ENCODE results near the gene ANGPTL8.

Gene ANGPTL8, protein sequence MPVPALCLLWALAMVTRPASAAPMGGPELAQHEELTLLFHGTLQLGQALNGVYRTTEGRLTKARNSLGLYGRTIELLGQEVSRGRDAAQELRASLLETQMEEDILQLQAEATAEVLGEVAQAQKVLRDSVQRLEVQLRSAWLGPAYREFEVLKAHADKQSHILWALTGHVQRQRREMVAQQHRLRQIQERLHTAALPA

DNA sequence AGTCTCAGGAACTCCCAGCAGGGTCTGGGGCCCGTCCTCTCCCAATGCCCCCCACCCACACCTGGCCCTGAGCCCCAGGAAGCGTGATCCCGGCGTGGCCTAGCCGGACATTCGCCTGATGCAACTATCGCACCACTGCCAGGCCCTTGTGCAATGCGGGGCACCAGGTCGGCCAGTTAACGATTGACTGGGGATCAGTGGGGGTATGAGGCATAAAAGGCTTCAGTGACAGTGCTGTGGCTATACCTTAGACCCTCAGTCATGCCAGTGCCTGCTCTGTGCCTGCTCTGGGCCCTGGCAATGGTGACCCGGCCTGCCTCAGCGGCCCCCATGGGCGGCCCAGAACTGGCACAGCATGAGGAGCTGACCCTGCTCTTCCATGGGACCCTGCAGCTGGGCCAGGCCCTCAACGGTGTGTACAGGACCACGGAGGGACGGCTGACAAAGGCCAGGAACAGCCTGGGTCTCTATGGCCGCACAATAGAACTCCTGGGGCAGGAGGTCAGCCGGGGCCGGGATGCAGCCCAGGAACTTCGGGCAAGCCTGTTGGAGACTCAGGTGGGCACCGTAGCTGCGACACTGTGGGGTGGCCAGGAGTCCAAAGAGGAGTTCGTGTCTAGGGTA, at the start of gene ANGPTL8:
ANGPTL8 (plus strand) TSS at position 243 of the 624 bp plus-strand sequence; CDS start at position 262, 19 bp downstream.
- ChIA-PET POLR2A (no interaction called here), CTCF (interaction anchor here (1.2 kb wide), 1 partner anchor 16 kb away, joined by 3 read pairs; no protein-coding TSS in a partner anchor)
- TF ChIP-seq, protein P1, sequence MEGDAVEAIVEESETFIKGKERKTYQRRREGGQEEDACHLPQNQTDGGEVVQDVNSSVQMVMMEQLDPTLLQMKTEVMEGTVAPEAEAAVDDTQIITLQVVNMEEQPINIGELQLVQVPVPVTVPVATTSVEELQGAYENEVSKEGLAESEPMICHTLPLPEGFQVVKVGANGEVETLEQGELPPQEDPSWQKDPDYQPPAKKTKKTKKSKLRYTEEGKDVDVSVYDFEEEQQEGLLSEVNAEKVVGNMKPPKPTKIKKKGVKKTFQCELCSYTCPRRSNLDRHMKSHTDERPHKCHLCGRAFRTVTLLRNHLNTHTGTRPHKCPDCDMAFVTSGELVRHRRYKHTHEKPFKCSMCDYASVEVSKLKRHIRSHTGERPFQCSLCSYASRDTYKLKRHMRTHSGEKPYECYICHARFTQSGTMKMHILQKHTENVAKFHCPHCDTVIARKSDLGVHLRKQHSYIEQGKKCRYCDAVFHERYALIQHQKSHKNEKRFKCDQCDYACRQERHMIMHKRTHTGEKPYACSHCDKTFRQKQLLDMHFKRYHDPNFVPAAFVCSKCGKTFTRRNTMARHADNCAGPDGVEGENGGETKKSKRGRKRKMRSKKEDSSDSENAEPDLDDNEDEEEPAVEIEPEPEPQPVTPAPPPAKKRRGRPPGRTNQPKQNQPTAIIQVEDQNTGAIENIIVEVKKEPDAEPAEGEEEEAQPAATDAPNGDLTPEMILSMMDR (IDR thresholded peaks at IDR 0.05; ENCODE audit: insufficient read depth, low read length, missing control alignments) = no peak
- DNase-seq (ENCODE audit: low read depth, low spot score) = no peak
- no peak within 1 kb of the TSS for H3K4me3 ChIP-seq (ENCODE audit: low read depth, low read length)

DNA sequence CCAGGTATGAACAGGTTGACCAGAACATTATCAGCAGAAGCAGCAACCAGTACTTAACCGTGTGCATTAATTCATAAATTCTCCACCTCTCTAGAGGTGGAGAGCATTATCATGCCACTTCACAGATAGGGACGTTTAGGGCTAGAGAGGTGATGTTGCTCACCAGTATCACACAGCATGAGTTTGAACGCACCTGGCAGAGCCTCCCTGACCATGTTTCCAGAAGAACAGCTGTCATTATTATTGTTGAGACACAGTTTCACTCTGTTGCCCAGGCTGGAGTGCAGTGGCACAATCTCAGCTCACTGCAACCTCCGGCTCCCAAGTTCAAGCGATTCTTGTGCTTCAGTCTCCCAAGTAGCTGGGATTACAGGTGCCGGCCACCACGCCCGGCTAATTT, 48.9 kb upstream of the ANGPTL8 start:
- TF ChIP-seq, protein P1 (IDR thresholded peaks at IDR 0.05; ENCODE audit: insufficient read depth, low read length, missing control alignments) = no peak
- no peak overlapping the region for H3K4me3 ChIP-seq (ENCODE audit: low read depth, low read length)
- DNase-seq (ENCODE audit: low read depth, low spot score) = no peak
- POLR2A ChIA-PET = interaction anchor here (1.3 to 1.6 kb wide), 2 partner anchors 10 to 52 kb away, joined by 3 read pairs; no protein-coding TSS in a partner anchor
- CTCF ChIA-PET = interaction anchor here (0.7 to 2.2 kb wide), 3 partner anchors 14 to 64 kb away, joined by 3 to 9 read pairs (median 5); no protein-coding TSS in a partner anchor

DNA sequence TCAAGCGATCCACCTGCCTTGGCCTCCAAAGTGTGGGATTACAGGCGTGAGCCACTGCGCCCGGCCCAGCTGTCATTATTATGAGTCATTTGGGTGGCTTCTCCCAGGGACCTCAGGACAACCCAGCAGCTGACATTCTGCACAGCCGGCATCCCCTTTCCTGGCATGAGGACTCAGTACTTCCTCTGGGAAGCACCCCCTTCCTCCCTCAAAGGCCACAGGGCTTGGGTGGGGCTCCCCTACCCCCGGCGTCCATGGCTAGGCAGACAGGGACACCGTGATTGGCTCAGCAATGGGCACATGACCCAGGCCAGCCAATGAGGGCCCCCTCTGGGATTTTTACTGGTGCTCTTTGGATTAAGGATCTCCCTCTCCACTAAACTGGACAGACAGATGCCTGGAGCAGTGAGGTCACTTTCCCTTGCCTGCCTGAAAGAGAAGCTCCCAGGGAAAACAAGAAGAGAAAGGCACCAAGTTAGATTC, 48.1 kb upstream of the ANGPTL8 start:
- DNase-seq (ENCODE audit: low read depth, low spot score) = no peak
- POLR2A ChIA-PET = interaction anchor here (1.3 to 1.6 kb wide), 2 partner anchors 11 to 53 kb away, joined by 3 read pairs; no protein-coding TSS in a partner anchor
- TF ChIP-seq, protein P1 (IDR thresholded peaks at IDR 0.05; ENCODE audit: insufficient read depth, low read length, missing control alignments) = no peak
- H3K4me3 ChIP-seq (ENCODE audit: low read depth, low read length) = no peak overlapping the region
- CTCF ChIA-PET = interaction anchor here (0.7 to 2.2 kb wide), 6 partner anchors 12 to 65 kb away, joined by 3 to 9 read pairs (median 6); no protein-coding TSS in a partner anchor

DNA sequence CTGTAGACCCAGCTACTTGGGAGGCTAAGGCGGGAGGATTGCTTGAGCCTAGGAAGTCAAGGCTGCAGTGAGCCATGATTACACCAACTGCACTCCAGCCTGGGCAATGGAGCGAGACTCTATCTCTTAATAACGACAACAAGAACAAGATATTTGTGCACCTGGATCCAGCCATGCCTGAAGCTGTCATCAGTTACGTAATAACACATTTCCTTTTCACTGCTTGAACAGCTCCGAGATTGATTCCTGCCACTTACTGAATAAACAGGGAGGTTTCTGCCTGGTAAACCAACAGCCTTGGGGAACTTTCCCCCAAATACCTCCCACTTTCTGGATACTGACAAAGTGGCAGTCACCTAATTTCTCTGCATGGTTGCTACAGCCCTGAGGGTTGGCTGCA, 47.5 kb upstream of the ANGPTL8 start:
- no peak for DNase-seq (ENCODE audit: low read depth, low spot score)
- ChIA-PET CTCF (interaction anchor here (0.7 to 1.3 kb wide), 4 partner anchors 12 to 66 kb away, joined by 3 to 6 read pairs (median 4); no protein-coding TSS in a partner anchor), POLR2A (interaction anchor here (1.6 kb wide), 1 partner anchor 53 kb away, joined by 3 read pairs; no protein-coding TSS in a partner anchor)
- H3K4me3 ChIP-seq (ENCODE audit: low read depth, low read length) = no peak overlapping the region
- TF ChIP-seq, protein P1 (IDR thresholded peaks at IDR 0.05; ENCODE audit: insufficient read depth, low read length, missing control alignments) = no peak

DNA sequence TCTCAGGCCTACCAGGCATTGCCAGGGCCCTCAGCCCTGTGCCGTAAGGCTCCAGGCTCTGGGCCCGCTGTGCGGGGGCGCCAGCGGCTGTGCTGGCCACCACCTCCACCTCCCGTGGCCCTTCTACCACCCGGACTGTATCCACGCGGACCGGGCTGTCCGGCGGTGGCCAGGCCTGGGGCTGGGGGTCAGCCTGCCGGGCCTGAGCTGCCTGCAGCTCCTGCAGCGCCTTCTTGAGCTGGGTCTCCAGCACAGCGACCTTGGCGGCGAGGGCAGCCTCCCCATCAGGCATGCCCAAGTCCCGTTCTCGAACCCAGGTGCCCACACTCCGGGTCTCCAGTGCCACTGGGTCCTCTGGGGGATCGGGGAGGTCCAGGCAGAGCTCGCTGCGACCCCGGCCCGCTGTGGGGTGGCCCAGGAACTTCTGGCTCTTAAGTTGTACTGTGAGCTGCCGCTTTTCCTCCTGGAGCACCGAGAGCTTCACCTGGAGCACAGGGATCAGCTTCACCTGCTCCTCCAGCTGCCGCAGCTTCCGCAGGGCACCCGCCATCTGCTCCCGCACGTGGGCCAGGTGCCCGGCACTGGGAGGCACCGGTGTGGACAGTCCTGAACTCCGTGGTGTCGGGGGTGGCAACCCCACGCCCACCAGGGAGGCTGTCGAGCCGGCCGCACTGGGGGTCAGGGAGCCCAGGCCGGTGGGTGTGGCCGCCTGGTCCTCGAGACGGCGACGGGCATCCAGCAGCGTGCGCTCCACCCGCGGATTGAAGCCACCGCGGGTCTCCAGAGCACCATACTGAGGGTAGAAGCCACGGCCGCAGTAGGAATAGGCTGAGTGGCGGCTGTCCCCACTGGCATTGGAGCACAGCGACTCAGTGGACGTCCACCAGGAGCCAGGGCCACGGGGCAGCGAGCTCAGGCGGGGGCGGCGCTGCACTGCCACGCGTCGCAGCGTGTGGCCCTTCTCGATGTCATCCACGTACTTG, 46.2 kb upstream of the ANGPTL8 start:
- ChIA-PET CTCF (interaction anchor here (1.2 to 2.5 kb wide), 3 partner anchors 11 to 67 kb away, joined by 3 to 12 read pairs (median 6); no protein-coding TSS in a partner anchor), POLR2A (interaction anchor here (0.6 to 1.2 kb wide), 2 partner anchors 13 to 53 kb away, joined by 3 to 4 read pairs; no protein-coding TSS in a partner anchor)
- no peak overlapping the region for H3K4me3 ChIP-seq (ENCODE audit: low read depth, low read length)
- TF ChIP-seq, protein P1 (IDR thresholded peaks at IDR 0.05; ENCODE audit: insufficient read depth, low read length, missing control alignments) = no peak
- no peak for DNase-seq (ENCODE audit: low read depth, low spot score)
